ENCODE data around the gene RCBTB1.

DNA sequence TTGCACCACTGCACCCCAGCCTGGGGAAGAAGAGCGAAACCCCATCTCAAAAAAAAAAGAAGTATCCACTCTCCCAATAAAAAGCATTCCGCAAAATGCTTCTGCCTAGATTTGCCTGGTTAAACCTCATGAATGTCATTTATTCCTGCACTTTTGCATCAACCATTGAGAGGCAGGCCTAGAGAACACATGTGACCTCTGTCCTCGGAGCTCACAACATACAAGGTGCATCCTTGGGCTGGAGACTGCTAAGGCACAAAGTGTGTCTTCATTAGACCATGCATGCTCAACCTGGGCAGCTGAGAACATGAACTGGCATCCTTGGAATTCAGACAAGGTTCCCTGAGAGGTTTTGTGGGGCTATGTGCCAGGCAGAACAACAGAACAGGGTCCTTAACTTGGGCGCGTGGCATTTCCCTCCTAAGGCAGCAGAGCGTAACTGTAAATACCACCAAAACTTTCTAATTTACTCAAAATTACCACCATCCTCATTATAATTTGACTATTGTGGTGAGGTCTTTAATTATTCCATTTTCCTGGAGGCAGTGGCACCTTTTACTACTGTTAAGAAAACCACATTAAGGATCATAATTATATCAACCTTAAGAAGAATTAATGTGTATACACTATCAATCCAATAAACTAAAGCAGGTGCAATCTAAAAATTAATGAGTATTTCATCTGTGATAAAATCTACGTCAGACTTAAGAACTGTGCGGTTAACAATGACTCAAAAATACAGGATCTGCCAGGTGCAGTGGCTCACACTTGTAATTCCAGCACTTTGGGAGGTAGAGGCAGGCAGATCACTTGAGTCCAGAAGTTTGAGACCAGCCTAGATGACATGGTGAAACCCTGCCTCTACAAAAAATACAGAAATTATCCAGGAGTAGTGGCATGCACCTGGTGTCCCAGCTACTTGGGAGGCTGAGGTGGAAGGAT is 13.8 kb downstream of the RCBTB1 start:
- TF ChIP-seq, protein P1, sequence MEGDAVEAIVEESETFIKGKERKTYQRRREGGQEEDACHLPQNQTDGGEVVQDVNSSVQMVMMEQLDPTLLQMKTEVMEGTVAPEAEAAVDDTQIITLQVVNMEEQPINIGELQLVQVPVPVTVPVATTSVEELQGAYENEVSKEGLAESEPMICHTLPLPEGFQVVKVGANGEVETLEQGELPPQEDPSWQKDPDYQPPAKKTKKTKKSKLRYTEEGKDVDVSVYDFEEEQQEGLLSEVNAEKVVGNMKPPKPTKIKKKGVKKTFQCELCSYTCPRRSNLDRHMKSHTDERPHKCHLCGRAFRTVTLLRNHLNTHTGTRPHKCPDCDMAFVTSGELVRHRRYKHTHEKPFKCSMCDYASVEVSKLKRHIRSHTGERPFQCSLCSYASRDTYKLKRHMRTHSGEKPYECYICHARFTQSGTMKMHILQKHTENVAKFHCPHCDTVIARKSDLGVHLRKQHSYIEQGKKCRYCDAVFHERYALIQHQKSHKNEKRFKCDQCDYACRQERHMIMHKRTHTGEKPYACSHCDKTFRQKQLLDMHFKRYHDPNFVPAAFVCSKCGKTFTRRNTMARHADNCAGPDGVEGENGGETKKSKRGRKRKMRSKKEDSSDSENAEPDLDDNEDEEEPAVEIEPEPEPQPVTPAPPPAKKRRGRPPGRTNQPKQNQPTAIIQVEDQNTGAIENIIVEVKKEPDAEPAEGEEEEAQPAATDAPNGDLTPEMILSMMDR (IDR thresholded peaks at IDR 0.05; ENCODE audit: poor library complexity, severe bottlenecking) = no peak
- TF ChIP-seq POLR2AphosphoS5 (IDR thresholded peaks at IDR 0.05) = no peak
- no peak for TF ChIP-seq EP300 (conservative IDR thresholded peaks at IDR 0.05; ENCODE audit: poor library complexity, severe bottlenecking)
- TF ChIP-seq EZH2 (IDR thresholded peaks at IDR 0.05; ENCODE audit: borderline replicate concordance, insufficient read depth, low read length, poor library complexity, severe bottlenecking) = no peak
- no peak for TF ChIP-seq MXI1 (conservative IDR thresholded peaks at IDR 0.05; ENCODE audit: poor library complexity, severe bottlenecking)
- TF ChIP-seq SMC3 (conservative IDR thresholded peaks at IDR 0.05; ENCODE audit: poor library complexity) = no peak

Data from neural cell (in vitro differentiated cells).